Measurements from ENCODE around the gene DEFB115.

DNA sequence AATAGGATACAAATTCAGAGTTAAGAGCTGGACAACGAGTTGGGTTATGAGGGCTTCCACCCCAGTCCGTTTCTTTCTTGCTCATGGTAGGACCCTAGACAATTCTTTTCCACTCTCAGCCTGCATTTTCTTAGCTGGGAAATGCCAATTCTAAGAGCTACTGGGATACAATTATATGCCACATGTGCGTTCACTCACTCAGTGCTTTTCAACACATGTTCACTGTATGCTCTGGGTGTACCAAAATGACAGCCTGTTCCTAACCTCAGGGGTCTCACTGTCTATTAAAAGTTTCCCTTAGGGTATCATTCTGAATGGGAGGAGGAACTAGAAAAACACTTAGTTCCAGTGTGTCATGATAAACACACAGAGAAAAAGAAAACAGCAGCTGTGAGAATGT is 505 bp upstream of the DEFB115 start:
- TF ChIP-seq EP300 (IDR thresholded peaks at IDR 0.05) (no peak), POLR2AphosphoS5 (IDR thresholded peaks at IDR 0.05) (no peak), POLR2A (IDR thresholded peaks at IDR 0.05; ENCODE audit: low read depth) (no peak)
- TF ChIP-seq, protein P1, sequence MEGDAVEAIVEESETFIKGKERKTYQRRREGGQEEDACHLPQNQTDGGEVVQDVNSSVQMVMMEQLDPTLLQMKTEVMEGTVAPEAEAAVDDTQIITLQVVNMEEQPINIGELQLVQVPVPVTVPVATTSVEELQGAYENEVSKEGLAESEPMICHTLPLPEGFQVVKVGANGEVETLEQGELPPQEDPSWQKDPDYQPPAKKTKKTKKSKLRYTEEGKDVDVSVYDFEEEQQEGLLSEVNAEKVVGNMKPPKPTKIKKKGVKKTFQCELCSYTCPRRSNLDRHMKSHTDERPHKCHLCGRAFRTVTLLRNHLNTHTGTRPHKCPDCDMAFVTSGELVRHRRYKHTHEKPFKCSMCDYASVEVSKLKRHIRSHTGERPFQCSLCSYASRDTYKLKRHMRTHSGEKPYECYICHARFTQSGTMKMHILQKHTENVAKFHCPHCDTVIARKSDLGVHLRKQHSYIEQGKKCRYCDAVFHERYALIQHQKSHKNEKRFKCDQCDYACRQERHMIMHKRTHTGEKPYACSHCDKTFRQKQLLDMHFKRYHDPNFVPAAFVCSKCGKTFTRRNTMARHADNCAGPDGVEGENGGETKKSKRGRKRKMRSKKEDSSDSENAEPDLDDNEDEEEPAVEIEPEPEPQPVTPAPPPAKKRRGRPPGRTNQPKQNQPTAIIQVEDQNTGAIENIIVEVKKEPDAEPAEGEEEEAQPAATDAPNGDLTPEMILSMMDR (IDR thresholded peaks at IDR 0.05) = no peak

All from esophagus muscularis mucosa (tissue), 4 donors.